ENCODE results near the gene PCDHB1. TPM values are rescaled to one million over a fixed set of nuclear protein-coding genes. Genes with fewer than 3 reads are reported as not detected.

Gene PCDHB1
- total RNA-seq, 1 experiment from 2014 or later: not detected

DNA sequence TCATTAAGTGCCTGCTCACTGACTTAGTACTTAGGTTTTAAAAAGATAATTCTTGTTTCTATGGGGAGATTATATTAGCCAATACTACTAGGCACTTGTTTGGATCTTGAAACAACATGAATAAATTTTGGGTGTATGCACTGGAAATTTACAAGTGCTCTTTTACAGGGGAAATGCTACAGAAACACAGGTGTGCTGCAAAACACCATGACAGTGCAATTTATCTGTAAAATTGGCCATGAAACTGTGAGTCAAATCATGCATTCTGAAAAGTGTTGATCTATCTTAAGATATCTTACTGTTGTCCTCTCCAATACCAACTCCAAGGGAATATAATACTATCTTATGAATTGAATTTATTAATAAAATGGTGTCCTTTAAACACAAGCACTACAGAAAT, 12.1 kb upstream of the PCDHB1 start:
- ChIA-PET POLR2A (interaction anchor here (1.2 to 1.5 kb wide), 2 partner anchors 21 to 112 kb away, joined by 4 to 10 read pairs; no protein-coding TSS in a partner anchor), RAD21 (ENCODE audit: low non-redundant PET in 1 of 2, low total read pairs in 2 of 2, uncharacterized antibody in 2 of 2, unreplicated experiment in 2 of 2) (interaction anchor here in 1 of 2 experiments (1.2 kb wide), 1 partner anchor 156 kb away, joined by 8 read pairs; no protein-coding TSS in a partner anchor), CTCF (interaction anchor here (0.9 to 2.3 kb wide), 7 partner anchors 21 to 253 kb away, joined by 3 to 50 read pairs (median 5); partner anchors contain the start of genes PCDHA1, PCDHA11 and PCDHAC1)
- no peak overlapping the region for H2AFZ ChIP-seq (ENCODE audit: low read depth, low read length, poor library complexity, severe bottlenecking)
- no peak for DNase-seq (ENCODE audit: low read depth, low spot score)
- H3K9me2 ChIP-seq (ENCODE audit: insufficient read depth): no peaks in the 10 kb centered on the region
- no peaks in the 10 kb centered on the region for H3K36me3 ChIP-seq (ENCODE audit: control insufficient read depth in 1 of 2, insufficient read depth in 2 of 2, low read length in 2 of 2)
- peaks cover 2 to 10% of the 10 kb centered on the region in 2 experiments; a peak in 2 of 4 replicates for H3K4me1 ChIP-seq (ENCODE audit: control insufficient read depth in 1 of 2, insufficient read depth in 2 of 2, low read length in 2 of 2)
- intact Hi-C loops (cut with micrococcal nuclease): no loop called here
- no TSS peak for BruUV-seq (replicated peaks)
- no peak overlapping the region for H3K9ac ChIP-seq (ENCODE audit: low read length)
- H3K9me3 ChIP-seq (ENCODE audit: control insufficient read depth in 1 of 2, insufficient read depth in 1 of 2, low read depth in 1 of 2, low read length in 2 of 2): no peaks in the 10 kb centered on the region
- ATAC-seq: no peak
- no peak overlapping the region for H3K27ac ChIP-seq (ENCODE audit: low read depth, low read length)
- no peak overlapping the region for H3K4me3 ChIP-seq (replicated peaks in 1 of 2; ENCODE audit: low read depth in 1 of 2, low read length in 2 of 2)
- no peaks in the 10 kb centered on the region for H3K79me2 ChIP-seq (ENCODE audit: insufficient read depth, low read length)
- no peaks in the 10 kb centered on the region for H3K27me3 ChIP-seq (ENCODE audit: insufficient read depth, low read length)
- no peaks in the 10 kb centered on the region for H4K20me1 ChIP-seq (ENCODE audit: insufficient read depth)
- TF ChIP-seq POLR2A (IDR thresholded peaks at IDR 0.05; ENCODE audit: borderline replicate concordance, extremely low read depth, insufficient read depth, insufficient read length) (no peak), SRF (IDR thresholded peaks at IDR 0.05; ENCODE audit: low read depth) (no peak), ZFX (IDR thresholded peaks at IDR 0.05) (no peak), YY1 (IDR thresholded peaks at IDR 0.05; ENCODE audit: extremely low read depth, insufficient replicate concordance, low read depth, low read length) (no peak), EGR1 (IDR thresholded peaks at IDR 0.05; ENCODE audit: low read depth) (no peak), TCF7L2 (IDR thresholded peaks at IDR 0.05; ENCODE audit: borderline replicate concordance, extremely low read depth, insufficient read depth, insufficient read length) (no peak), FOSL1 (IDR thresholded peaks at IDR 0.05; ENCODE audit: low read depth) (no peak), ELF1 (IDR thresholded peaks at IDR 0.05; ENCODE audit: borderline replicate concordance, low read depth) (no peak), CBX3 (IDR thresholded peaks at IDR 0.05; ENCODE audit: low read depth) (no peak), CEBPB (IDR thresholded peaks at IDR 0.05; ENCODE audit: low read depth) (no peak), SP1 (IDR thresholded peaks at IDR 0.05; ENCODE audit: low read depth) (no peak), RAD21 (IDR thresholded peaks at IDR 0.05; ENCODE audit: low read depth) (no peak), JUND (IDR thresholded peaks at IDR 0.05) (no peak), SIN3A (IDR thresholded peaks at IDR 0.05; ENCODE audit: low read depth) (no peak), EZH2 (IDR thresholded peaks at IDR 0.05) (no peak)
- TF ChIP-seq, protein P1, sequence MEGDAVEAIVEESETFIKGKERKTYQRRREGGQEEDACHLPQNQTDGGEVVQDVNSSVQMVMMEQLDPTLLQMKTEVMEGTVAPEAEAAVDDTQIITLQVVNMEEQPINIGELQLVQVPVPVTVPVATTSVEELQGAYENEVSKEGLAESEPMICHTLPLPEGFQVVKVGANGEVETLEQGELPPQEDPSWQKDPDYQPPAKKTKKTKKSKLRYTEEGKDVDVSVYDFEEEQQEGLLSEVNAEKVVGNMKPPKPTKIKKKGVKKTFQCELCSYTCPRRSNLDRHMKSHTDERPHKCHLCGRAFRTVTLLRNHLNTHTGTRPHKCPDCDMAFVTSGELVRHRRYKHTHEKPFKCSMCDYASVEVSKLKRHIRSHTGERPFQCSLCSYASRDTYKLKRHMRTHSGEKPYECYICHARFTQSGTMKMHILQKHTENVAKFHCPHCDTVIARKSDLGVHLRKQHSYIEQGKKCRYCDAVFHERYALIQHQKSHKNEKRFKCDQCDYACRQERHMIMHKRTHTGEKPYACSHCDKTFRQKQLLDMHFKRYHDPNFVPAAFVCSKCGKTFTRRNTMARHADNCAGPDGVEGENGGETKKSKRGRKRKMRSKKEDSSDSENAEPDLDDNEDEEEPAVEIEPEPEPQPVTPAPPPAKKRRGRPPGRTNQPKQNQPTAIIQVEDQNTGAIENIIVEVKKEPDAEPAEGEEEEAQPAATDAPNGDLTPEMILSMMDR (IDR thresholded peaks at IDR 0.05 in 2 of 3, conservative IDR thresholded peaks at IDR 0.05 in 1 of 3; ENCODE audit: borderline replicate concordance in 1 of 3, insufficient read depth in 1 of 3, low read depth in 2 of 3, low read length in 2 of 3): no peak
- TF ChIP-seq, protein P2, sequence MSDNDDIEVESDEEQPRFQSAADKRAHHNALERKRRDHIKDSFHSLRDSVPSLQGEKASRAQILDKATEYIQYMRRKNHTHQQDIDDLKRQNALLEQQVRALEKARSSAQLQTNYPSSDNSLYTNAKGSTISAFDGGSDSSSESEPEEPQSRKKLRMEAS (IDR thresholded peaks at IDR 0.05): no peak
- TF ChIP-seq, protein P3, sequence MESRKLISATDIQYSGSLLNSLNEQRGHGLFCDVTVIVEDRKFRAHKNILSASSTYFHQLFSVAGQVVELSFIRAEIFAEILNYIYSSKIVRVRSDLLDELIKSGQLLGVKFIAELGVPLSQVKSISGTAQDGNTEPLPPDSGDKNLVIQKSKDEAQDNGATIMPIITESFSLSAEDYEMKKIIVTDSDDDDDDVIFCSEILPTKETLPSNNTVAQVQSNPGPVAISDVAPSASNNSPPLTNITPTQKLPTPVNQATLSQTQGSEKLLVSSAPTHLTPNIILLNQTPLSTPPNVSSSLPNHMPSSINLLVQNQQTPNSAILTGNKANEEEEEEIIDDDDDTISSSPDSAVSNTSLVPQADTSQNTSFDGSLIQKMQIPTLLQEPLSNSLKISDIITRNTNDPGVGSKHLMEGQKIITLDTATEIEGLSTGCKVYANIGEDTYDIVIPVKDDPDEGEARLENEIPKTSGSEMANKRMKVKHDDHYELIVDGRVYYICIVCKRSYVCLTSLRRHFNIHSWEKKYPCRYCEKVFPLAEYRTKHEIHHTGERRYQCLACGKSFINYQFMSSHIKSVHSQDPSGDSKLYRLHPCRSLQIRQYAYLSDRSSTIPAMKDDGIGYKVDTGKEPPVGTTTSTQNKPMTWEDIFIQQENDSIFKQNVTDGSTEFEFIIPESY (IDR thresholded peaks at IDR 0.05; ENCODE audit: extremely low read depth, insufficient replicate concordance, low read length): no peak
- TF ChIP-seq, protein P4, sequence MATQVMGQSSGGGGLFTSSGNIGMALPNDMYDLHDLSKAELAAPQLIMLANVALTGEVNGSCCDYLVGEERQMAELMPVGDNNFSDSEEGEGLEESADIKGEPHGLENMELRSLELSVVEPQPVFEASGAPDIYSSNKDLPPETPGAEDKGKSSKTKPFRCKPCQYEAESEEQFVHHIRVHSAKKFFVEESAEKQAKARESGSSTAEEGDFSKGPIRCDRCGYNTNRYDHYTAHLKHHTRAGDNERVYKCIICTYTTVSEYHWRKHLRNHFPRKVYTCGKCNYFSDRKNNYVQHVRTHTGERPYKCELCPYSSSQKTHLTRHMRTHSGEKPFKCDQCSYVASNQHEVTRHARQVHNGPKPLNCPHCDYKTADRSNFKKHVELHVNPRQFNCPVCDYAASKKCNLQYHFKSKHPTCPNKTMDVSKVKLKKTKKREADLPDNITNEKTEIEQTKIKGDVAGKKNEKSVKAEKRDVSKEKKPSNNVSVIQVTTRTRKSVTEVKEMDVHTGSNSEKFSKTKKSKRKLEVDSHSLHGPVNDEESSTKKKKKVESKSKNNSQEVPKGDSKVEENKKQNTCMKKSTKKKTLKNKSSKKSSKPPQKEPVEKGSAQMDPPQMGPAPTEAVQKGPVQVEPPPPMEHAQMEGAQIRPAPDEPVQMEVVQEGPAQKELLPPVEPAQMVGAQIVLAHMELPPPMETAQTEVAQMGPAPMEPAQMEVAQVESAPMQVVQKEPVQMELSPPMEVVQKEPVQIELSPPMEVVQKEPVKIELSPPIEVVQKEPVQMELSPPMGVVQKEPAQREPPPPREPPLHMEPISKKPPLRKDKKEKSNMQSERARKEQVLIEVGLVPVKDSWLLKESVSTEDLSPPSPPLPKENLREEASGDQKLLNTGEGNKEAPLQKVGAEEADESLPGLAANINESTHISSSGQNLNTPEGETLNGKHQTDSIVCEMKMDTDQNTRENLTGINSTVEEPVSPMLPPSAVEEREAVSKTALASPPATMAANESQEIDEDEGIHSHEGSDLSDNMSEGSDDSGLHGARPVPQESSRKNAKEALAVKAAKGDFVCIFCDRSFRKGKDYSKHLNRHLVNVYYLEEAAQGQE (IDR thresholded peaks at IDR 0.05; ENCODE audit: low read depth): no peak
- no peak overlapping the region; the same call in 1 of the 2 replicates for H3K4me2 ChIP-seq (ENCODE audit: low read length)
